A549 (cell line): ENCODE data around the gene FAM170B. TPM values are rescaled to one million over a fixed set of nuclear protein-coding genes. Genes with fewer than 3 reads are reported as not detected.

ENCODE experiments used
- ATAC-seq, 2 experiments: fragments of 200-7000 bp in 1 of 2; fragments of >200 bp in 1 of 2; cut with Nextera tagmentation in 1 of 2; cut with Tn5 transposase in 1 of 2; 3 replicates each; pipeline versions ENCODE4 v1.8.0 to v1.9.1; 2018 to 2020; ENCODE audit warnings: mild to moderate bottlenecking in 1 of 2, moderate library complexity in 1 of 2
- CTCF ChIA-PET: fragments of 300-600 bp; sonication (Branson Sonifier 250); formaldehyde crosslinking; extraction: SDS; loops from one replicate; lab custom pipeline; 2021; ENCODE audit warnings: antibody characterized with exemption, inconsistent platforms; lab: Yijun Ruan, JAX
- POLR2A ChIA-PET: fragments of 350-600 bp; formaldehyde crosslinking; extraction: SDS; loops from one replicate; lab custom pipeline; 2021; ENCODE audit warnings: antibody characterized with exemption, inconsistent platforms; lab: Yijun Ruan, JAX
- DNase-seq, 2 experiments: peaks; one replicate each; pipeline versions ENCODE4 v3.0.0 to v3.0.0-alpha.2; 2011 to 2016; ENCODE audit warnings: low read depth in 1 of 2, low spot score in 1 of 2
- FAIRE-seq: peaks from 2 replicates; lab custom pipeline; 2011; peaks lifted over from hg19 to GRCh38; lab: Jason Lieb, UNC
- H3K27ac ChIP-seq, 2 experiments: fragments of >200 bp; sonication (Bioruptor Twin); formaldehyde crosslinking; 3 replicates each; pipeline ENCODE4 v1.5.1; 2016 to 2017
- H3K4me1 ChIP-seq: fragments of >200 bp; sonication (Bioruptor Twin); formaldehyde crosslinking; 3 replicates; pipeline ENCODE4 v1.6.1; 2016
- H3K4me2 ChIP-seq: fragments of >200 bp; sonication (Bioruptor Twin); formaldehyde crosslinking; 3 replicates; pipeline ENCODE4 v1.6.1; 2016
- H3K4me3 ChIP-seq: fragments of >200 bp; sonication (Bioruptor Twin); formaldehyde crosslinking; 3 replicates; pipeline ENCODE4 v1.5.1; 2016
- H3K9me3 ChIP-seq: fragments of >200 bp; sonication (Bioruptor Twin); formaldehyde crosslinking; 3 replicates; pipeline ENCODE4 v1.6.1; 2016
- BHLHE40 ChIP-seq: IDR thresholded peaks from 2 replicates; pipeline ENCODE4 v1.6.1; 2012; ENCODE audit warnings: low read depth, low read length, inconsistent platforms
- FOSB ChIP-seq: fragments of 250-450 bp; sonication (Bioruptor Pico); IDR thresholded peaks from 2 replicates; pipeline ENCODE4 v1.5.0; 2020; ENCODE audit warnings: mild to moderate bottlenecking, moderate library complexity
- FOSL2 ChIP-seq, 2 experiments: fragments of 450-650 bp in 1 of 2; fragments of >200 bp in 1 of 2; sonication (Bioruptor Twin) in 1 of 2; formaldehyde crosslinking; IDR thresholded peaks; 2 replicates each; pipeline versions ENCODE4 v1.5.0 to v1.6.1; 2016 to 2020; ENCODE audit warnings: mild to moderate bottlenecking in 1 of 2, moderate library complexity in 1 of 2
- FOXS1 ChIP-seq: fragments of 250-450 bp; sonication (Bioruptor Pico); IDR thresholded peaks from 2 replicates; pipeline ENCODE4 v1.5.0; 2020; ENCODE audit warnings: mild to moderate bottlenecking, moderate library complexity
- HEYL ChIP-seq: fragments of 250-450 bp; sonication (Bioruptor Pico); IDR thresholded peaks from 2 replicates; pipeline ENCODE4 v1.8.0; 2021; ENCODE audit warnings: mild to moderate bottlenecking, moderate library complexity
- HOXA7 ChIP-seq: fragments of 250-450 bp; sonication (Bioruptor Pico); IDR thresholded peaks from 2 replicates; pipeline ENCODE4 v1.5.0; 2020; ENCODE audit warnings: mild to moderate bottlenecking, moderate library complexity
- HOXB5 ChIP-seq: fragments of 250-450 bp; sonication (Bioruptor Pico); IDR thresholded peaks from 2 replicates; pipeline ENCODE4 v1.5.0; 2020; ENCODE audit warnings: mild to moderate bottlenecking, moderate library complexity
- JUNB ChIP-seq: fragments of >200 bp; sonication (Bioruptor Twin); formaldehyde crosslinking; IDR thresholded peaks from 2 replicates; pipeline ENCODE4 v1.6.1; 2016
- MAFK ChIP-seq: fragments of 450-650 bp; IDR thresholded peaks from 2 replicates; pipeline ENCODE4 v1.6.1; 2014; ENCODE audit not compliant: partially characterized antibody
- MYC ChIP-seq: IDR thresholded peaks from 2 replicates; pipeline ENCODE4 v1.6.1; 2012; ENCODE audit warnings: mild to moderate bottlenecking, inconsistent platforms, low read length, improper control_type of control experiment, borderline replicate concordance
- NR3C1 ChIP-seq: fragments of >200 bp; sonication (Bioruptor Twin); formaldehyde crosslinking; IDR thresholded peaks from 3 replicates; pipeline ENCODE4 v1.6.1; 2017
- POLR2A ChIP-seq: IDR thresholded peaks from 2 replicates; pipeline ENCODE4 v1.6.1; 2012; ENCODE audit warnings: mild to moderate bottlenecking, low read length
- RAD21 ChIP-seq, 2 experiments: fragments of >200 bp in 1 of 2; sonication (Bioruptor Twin) in 1 of 2; formaldehyde crosslinking in 1 of 2; IDR thresholded peaks in 1 of 2; conservative IDR thresholded peaks in 1 of 2; 2 replicates in 1 of 2; 3 replicates in 1 of 2; pipeline ENCODE4 v1.6.1; 2012 to 2018; ENCODE audit warnings: inconsistent platforms in 1 of 2
- RCOR1 ChIP-seq: fragments of 150-350 bp; IDR thresholded peaks from 2 replicates; pipeline ENCODE4 v1.6.1; 2014; ENCODE audit warnings: antibody characterized with exemption, low read length, low read depth
- REST ChIP-seq: fragments of 200-600 bp; sonication (generic); IDR thresholded peaks from 2 replicates; pipeline ENCODE4 v1.6.1; 2016; ENCODE audit warnings: antibody characterized with exemption, mild to moderate bottlenecking, moderate library complexity
- RNF2 ChIP-seq: fragments of 200-600 bp; sonication (generic); IDR thresholded peaks from 2 replicates; pipeline ENCODE4 v1.6.1; 2016; ENCODE audit warnings: low read depth, mild to moderate bottlenecking, antibody characterized with exemption, moderate library complexity, borderline replicate concordance
- SREBF2 ChIP-seq: fragments of 450-650 bp; IDR thresholded peaks from 2 replicates; pipeline ENCODE4 v1.6.1; 2014; ENCODE audit warnings: mild to moderate bottlenecking, moderate library complexity
- WGBS: methylation state at CpG from one replicate; pipeline ENCODE4 v1.1.6; 2017; ENCODE audit errors: missing lambda C conversion rate; 5-methylcytosine and 5-hydroxymethylcytosine counted together
- polyA plus RNA-seq, 4 experiments: library from polyadenylated mRNA; depleted of rRNA in 3 of 4; stranded (reverse); fragments of >200 nt; fragmentation: RNase III in 1 of 4; extraction: RNeasy Plus Mini Kit Qiagen cat#74134 plus additional on column Dnase treatment in 1 of 4; gene quantifications; 2 replicates in 3 of 4; 3 replicates in 1 of 4; pipeline ENCODE4 v1.2.3, GENCODE V29; 2011 to 2017
- TF ChIP-seq, protein P1 (sequence below): fragments of >200 bp; sonication (Bioruptor Twin); formaldehyde crosslinking; IDR thresholded peaks from 2 replicates; pipeline ENCODE4 v1.6.1; 2016

Gene FAM170B
- polyA plus RNA-seq, 2 of the 4 experiments (the other 2 are of a cell fraction) = not detected

DNA sequence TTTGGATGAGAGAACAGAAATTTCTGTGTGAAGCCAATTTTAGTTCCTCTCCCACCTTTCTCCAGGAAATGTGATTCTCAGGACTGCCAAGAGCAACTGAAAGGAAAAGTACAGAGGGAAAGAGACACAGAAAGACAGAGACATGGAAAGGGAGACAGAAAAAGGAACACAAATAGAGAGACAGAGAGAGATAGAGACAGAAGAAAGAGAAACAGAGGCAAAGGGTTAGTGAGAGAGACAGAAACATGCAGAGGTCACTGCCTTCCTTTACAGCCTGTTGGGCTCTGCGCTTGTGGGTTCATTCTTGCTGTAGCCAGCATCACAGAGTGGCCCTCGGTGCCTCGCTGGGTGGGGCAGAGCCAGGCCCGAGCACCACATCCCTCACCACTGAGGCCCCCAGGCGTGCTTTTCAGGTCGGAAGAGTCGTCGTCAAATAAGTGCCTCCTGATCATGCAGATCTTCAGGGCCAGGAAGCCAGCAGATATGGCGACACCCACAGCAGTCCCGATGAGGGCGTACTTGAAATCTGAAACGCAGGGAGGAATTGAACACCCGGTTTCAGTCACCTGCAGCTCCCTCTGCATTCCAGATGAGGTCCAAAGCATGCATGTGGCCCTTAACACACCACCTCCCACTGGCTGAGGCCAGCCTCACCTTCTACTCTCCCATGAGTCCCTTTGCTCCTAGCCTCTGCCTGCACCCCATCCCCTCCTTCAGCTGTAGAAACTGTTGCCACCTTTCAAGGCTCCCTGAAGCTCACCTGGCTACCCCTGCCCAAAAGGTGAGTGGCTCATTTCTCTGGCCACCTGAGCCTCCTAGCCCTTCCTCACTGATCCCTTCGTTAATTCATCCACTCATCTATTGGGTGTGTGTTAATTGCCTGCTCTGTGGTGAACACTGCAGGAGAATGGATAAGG lies 32.9 kb upstream of the FAM170B start:
- ChIA-PET CTCF (interaction anchor here (0.9 to 1.8 kb wide), 3 partner anchors 11 to 510 kb away, joined by 3 to 6 read pairs (median 4); no protein-coding TSS in a partner anchor), POLR2A (no interaction called here)
- Histone ChIP-seq H3K9me3 (no peaks in the 10 kb centered on the region), H3K4me2 (no peak overlapping the region), H3K4me3 (no peak overlapping the region), H3K27ac (no peak overlapping the region), H3K4me1 (no peaks in the 10 kb centered on the region)
- DNase-seq = no peak
- FAIRE-seq = no peak
- ATAC-seq = no peak
- 68% methylated on average over 14 of the region's 14 CpGs for WGBS
- TF ChIP-seq POLR2A (no peak), HEYL (CRISPR knock-in tag) (no peak), BHLHE40 (no peak), HOXA7 (CRISPR knock-in tag) (no peak), FOXS1 (CRISPR knock-in tag) (no peak), REST (no peak), JUNB (no peak)

DNA sequence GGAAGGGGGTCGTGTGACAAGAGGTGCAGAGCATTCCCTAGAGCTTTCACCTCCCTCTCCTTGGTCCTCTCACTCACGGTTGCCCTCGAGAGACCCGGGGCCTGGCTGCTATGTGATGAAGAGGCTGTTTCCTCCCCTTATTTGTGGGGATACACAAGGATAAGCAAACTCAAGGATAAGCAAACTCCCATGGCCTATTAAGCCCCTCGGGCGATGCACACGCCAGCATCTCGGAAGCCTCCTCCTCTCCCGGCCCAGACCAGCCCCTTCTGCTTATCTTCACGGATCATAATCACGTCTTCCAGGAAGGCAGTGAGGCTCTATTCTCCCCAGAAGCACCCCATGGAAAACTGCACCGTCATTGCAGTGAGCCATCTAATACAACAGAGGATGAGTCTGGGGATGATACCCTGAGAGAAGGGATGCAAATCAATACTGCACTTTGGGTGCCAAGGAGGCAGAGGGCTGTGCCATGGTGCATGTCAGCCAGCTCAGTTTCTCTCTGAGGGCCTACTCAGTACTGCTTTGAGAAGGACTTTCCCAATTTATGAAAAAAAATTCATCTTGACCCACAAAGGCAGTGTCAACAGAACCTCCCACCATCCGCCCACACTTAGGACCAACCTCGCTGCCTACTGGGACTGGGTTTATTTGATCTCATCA lies 32.1 kb upstream of the FAM170B start:
- no peaks in the 10 kb centered on the region for H3K9me3 ChIP-seq
- no peak for ATAC-seq
- CTCF ChIA-PET = no interaction called here
- H3K4me2 ChIP-seq = no peak overlapping the region
- 69% methylated on average over 13 of the region's 14 CpGs for WGBS
- H3K4me3 ChIP-seq = no peak overlapping the region
- POLR2A ChIA-PET = no interaction called here
- no peak for DNase-seq
- FAIRE-seq = no peak
- H3K27ac ChIP-seq = no peak overlapping the region
- TF ChIP-seq FOSL2 (IDR thresholded peaks at IDR 0.05) = no peak
- TF ChIP-seq FOSL2 (CRISPR knock-in tag; IDR thresholded peaks at IDR 0.05) = no peak
- no peak for TF ChIP-seq MYC
- TF ChIP-seq REST = no peak
- TF ChIP-seq, all 56 proteins: peak for 0
- H3K4me1 ChIP-seq = no peaks in the 10 kb centered on the region

DNA sequence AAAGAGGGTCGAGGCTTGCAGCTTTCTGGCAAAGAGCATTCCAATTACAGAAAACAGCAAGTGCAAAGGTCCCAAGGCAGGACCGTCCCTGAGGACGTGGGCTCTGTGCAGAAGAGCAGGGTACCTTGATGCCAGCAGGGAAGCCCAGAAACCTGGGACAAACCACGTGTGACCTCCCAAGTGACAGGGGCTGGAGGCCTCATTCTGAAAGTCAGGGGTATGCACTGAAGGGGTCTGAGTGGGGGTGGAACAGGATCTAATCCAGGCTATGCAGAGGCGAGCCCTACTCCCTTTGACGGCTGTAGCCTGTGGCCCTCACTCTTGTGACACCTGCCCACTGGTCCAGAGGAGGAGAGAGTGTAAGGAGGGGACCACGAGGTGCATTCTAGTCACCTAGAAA lies 31.4 kb upstream of the FAM170B start:
- 35% methylated on average over 7 of the region's 7 CpGs for WGBS
- no peak for ATAC-seq

More for the DNA sequence above, 31.4 kb upstream of the FAM170B start:
- H3K27ac ChIP-seq = no peak overlapping the region
- ChIA-PET POLR2A (no interaction called here), CTCF (interaction anchor here (1.1 to 4.9 kb wide), 3 partner anchors 8 to 508 kb away, joined by 3 to 40 read pairs (median 12); no protein-coding TSS in a partner anchor)
- H3K9me3 ChIP-seq = no peaks in the 10 kb centered on the region
- TF ChIP-seq BHLHE40 (no peak), MYC (no peak), MAFK (no peak), SREBF2 (no peak), FOSB (CRISPR knock-in tag) (no peak), RAD21 (conservative IDR thresholded peaks at IDR 0.05 in 1 of 2, IDR thresholded peaks at IDR 0.05 in 1 of 2) (no peak), RCOR1 (no peak), FOSL2 (IDR thresholded peaks at IDR 0.05) (no peak), FOSL2 (CRISPR knock-in tag; IDR thresholded peaks at IDR 0.05) (no peak), HOXB5 (no peak), RNF2 (no peak), NR3C1 (no peak)
- TF ChIP-seq, protein P1, sequence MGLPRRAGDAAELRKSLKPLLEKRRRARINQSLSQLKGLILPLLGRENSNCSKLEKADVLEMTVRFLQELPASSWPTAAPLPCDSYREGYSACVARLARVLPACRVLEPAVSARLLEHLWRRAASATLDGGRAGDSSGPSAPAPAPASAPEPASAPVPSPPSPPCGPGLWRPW = no peak
- no peaks in the 10 kb centered on the region for H3K4me1 ChIP-seq
- FAIRE-seq = no peak
- no peak for DNase-seq
- H3K4me2 ChIP-seq = no peak overlapping the region
- H3K4me3 ChIP-seq = no peak overlapping the region
